Fibroblast of pulmonary artery (primary cell): ENCODE data around the gene PCDHGB3.

Experiments used
- DNase-seq: peaks from one replicate; pipeline ENCODE4 v3.0.0-alpha.2; 2010; ENCODE audit warnings: low read depth
- H3K4me3 ChIP-seq: replicated peaks from 2 replicates; pipeline ENCODE4 v1.5.1; 2011; ENCODE audit warnings: low read depth, mild to moderate bottlenecking, control low read depth, low read length, moderate library complexity
- CTCF ChIP-seq: IDR thresholded peaks from 2 replicates; pipeline ENCODE4 v1.5.1; 2011; ENCODE audit warnings: mild to moderate bottlenecking, control low read depth, low read length, inconsistent platforms; ENCODE audit errors: missing control alignments

PCDHGB3 gene

GRCh38 chr5:141419074-141419880 lies 49.2 kb downstream of the PCDHGB3 start:
- no peak for TF ChIP-seq CTCF
- DNase-seq, result no peak
- no peak overlapping the region for H3K4me3 ChIP-seq

GRCh38 chr5:141420855-141421488 lies 50.9 kb downstream of the PCDHGB3 start, which contains the start of gene PCDHGA11:
PCDHGA11 (plus strand) TSS chr5:141421051; CDS start chr5:141421228, 177 bp downstream.
- DNase-seq, result peak; percentile 82

GRCh38 chr5:141421489-141421855 lies 51.4 kb downstream of the PCDHGB3 start:
- TF ChIP-seq CTCF, result no peak
- peak overlapping the region; percentile 55 for H3K4me3 ChIP-seq
- DNase-seq, result peak; percentile 34

More at GRCh38 chr5:141420855-141421488, 50.9 kb downstream of the PCDHGB3 start, which contains the start of gene PCDHGA11:
- TF ChIP-seq CTCF, result peak; percentile 64
- H3K4me3 ChIP-seq, result peak within 1 kb of the TSS; percentile 55
